H1 (cell line): ENCODE data around the gene ZBP1. TPM values are rescaled to one million over a fixed set of nuclear protein-coding genes. Genes with fewer than 3 reads are reported as not detected.

Source experiments
- CTCF ChIA-PET: fragments of 300-600 bp; sonication (Branson Sonifier 250); formaldehyde crosslinking; loops from one replicate; lab custom pipeline; 2021; ENCODE audit not compliant: partially characterized antibody; lab: Charles Lee
- POLR2A ChIA-PET: fragments of 300-600 bp; sonication (Branson Sonifier 250); formaldehyde crosslinking; loops from one replicate; lab custom pipeline; 2021; ENCODE audit warnings: inconsistent platforms; ENCODE audit not compliant: partially characterized antibody; lab: Charles Lee
- DNase-seq, 2 experiments: peaks; one replicate each; pipeline versions ENCODE4 v3.0.0 to v3.0.0-alpha.2; 2010 to 2022; ENCODE audit warnings: low spot score in 2 of 2, low read depth in 1 of 2, mixed read lengths in 1 of 2
- FAIRE-seq: peaks from 2 replicates; lab custom pipeline; 2011; peaks lifted over from hg19 to GRCh38; lab: Jason Lieb, UNC
- H2AFZ ChIP-seq: 2 replicates; pipeline ENCODE4 v1.8.1; 2012; ENCODE audit warnings: low read length, inconsistent platforms
- H2AK5ac ChIP-seq: 2 replicates; pipeline ENCODE4 v1.6.1; 2013; ENCODE audit warnings: low read depth, low read length
- H2BK120ac ChIP-seq: replicated peaks from 2 replicates; pipeline ENCODE3; 2013; ENCODE audit warnings: low read depth, low read length, inconsistent platforms
- H2BK12ac ChIP-seq: 2 replicates; pipeline ENCODE4 v1.6.1; 2013; ENCODE audit warnings: low read depth, low read length
- H2BK15ac ChIP-seq: 2 replicates; pipeline ENCODE4 v1.6.1; 2013; ENCODE audit warnings: low read length
- H2BK20ac ChIP-seq: 2 replicates; pipeline ENCODE4 v1.6.1; 2013; ENCODE audit warnings: low read length
- H2BK5ac ChIP-seq: 2 replicates; pipeline ENCODE4 v1.6.1; 2013; ENCODE audit warnings: low read depth, low read length
- H3K14ac ChIP-seq: 2 replicates; pipeline ENCODE4 v1.6.1; 2013; ENCODE audit warnings: inconsistent platforms; ENCODE audit not compliant: insufficient read length
- H3K18ac ChIP-seq: 2 replicates; pipeline ENCODE4 v1.6.1; 2013; ENCODE audit warnings: low read length; ENCODE audit errors: extremely low read depth
- H3K23ac ChIP-seq: 2 replicates; pipeline ENCODE4 v1.6.1; 2013; ENCODE audit warnings: inconsistent platforms; ENCODE audit not compliant: insufficient read length
- H3K23me2 ChIP-seq: 2 replicates; pipeline ENCODE4 v1.6.1; 2013; ENCODE audit warnings: low read depth, low read length
- H3K27ac ChIP-seq: 2 replicates; pipeline ENCODE4 v1.6.1; 2011; ENCODE audit warnings: low read depth, low read length, inconsistent platforms
- H3K27me3 ChIP-seq, 4 experiments: replicated peaks in 1 of 4; 1 replicate in 1 of 4; 2 replicates in 3 of 4; pipeline versions ENCODE4 v1.6.1 to v1.8.1; 2011 to 2013; ENCODE audit warnings: low read length in 3 of 4, mild to moderate bottlenecking in 3 of 4, inconsistent platforms in 2 of 4, mixed read lengths in 2 of 4, moderate library complexity in 1 of 4; ENCODE audit not compliant: control insufficient read depth in 3 of 4, insufficient read depth in 3 of 4; ENCODE audit errors: extremely low read depth in 1 of 4
- H3K36me3 ChIP-seq, 4 experiments: 2 replicates each; pipeline versions ENCODE4 v1.6.1 to v1.8.1; 2011 to 2013; ENCODE audit warnings: mild to moderate bottlenecking in 4 of 4, low read length in 3 of 4, moderate library complexity in 2 of 4, control low read depth in 1 of 4, inconsistent platforms in 1 of 4; ENCODE audit not compliant: insufficient read depth in 4 of 4, control insufficient read depth in 2 of 4
- H3K4ac ChIP-seq: replicated peaks from 2 replicates; pipeline ENCODE3; 2013; ENCODE audit warnings: low read length, low read depth, mixed read lengths, inconsistent platforms; ENCODE audit not compliant: insufficient read length
- H3K4me1 ChIP-seq, 4 experiments: replicated peaks in 1 of 4; 1 replicate in 1 of 4; 2 replicates in 3 of 4; pipeline versions ENCODE4 v1.6.1 to v1.8.1; 2011 to 2013; ENCODE audit warnings: low read length in 3 of 4, inconsistent platforms in 2 of 4, mixed read lengths in 1 of 4; ENCODE audit not compliant: insufficient read depth in 4 of 4, control insufficient read depth in 3 of 4
- H3K4me2 ChIP-seq, 2 experiments: 2 replicates each; pipeline versions ENCODE4 v1.6.1 to v1.8.1; 2011 to 2013; ENCODE audit warnings: low read depth in 2 of 2, low read length in 2 of 2, control low read depth in 1 of 2, inconsistent platforms in 1 of 2, mild to moderate bottlenecking in 1 of 2; ENCODE audit not compliant: insufficient read depth in 1 of 2
- H3K4me3 ChIP-seq, 4 experiments: fragments of 200-600, 300-600 bp in 1 of 4; sonication (generic), shearing (Covaris generic), sonication (Bioruptor Twin) in 1 of 4; 2 replicates each; pipeline versions ENCODE4 v1.5.1 to v1.8.1; 2011 to 2016; ENCODE audit warnings: low read length in 4 of 4, low read depth in 3 of 4, control low read depth in 2 of 4, inconsistent platforms in 2 of 4, mild to moderate bottlenecking in 2 of 4, mixed read lengths in 1 of 4, moderate library complexity in 1 of 4; ENCODE audit not compliant: insufficient read depth in 2 of 4; ENCODE audit errors: extremely low read depth in 1 of 4
- H3K56ac ChIP-seq: replicated peaks from 2 replicates; pipeline ENCODE3; 2013; ENCODE audit warnings: low read depth, mild to moderate bottlenecking, mixed read lengths, low read length, inconsistent platforms; ENCODE audit not compliant: insufficient read length
- H3K79me1 ChIP-seq: 2 replicates; pipeline ENCODE4 v1.6.1; 2013; ENCODE audit warnings: low read depth, low read length, control low read depth
- H3K79me2 ChIP-seq, 2 experiments: 2 replicates each; pipeline versions ENCODE4 v1.6.1 to v1.8.1; 2012 to 2013; ENCODE audit warnings: low read length in 2 of 2, mild to moderate bottlenecking in 2 of 2, inconsistent platforms in 1 of 2; ENCODE audit not compliant: insufficient read depth in 2 of 2, control insufficient read depth in 1 of 2
- H3K9ac ChIP-seq, 4 experiments: replicated peaks in 1 of 4; 1 replicate in 1 of 4; 2 replicates in 3 of 4; pipeline versions ENCODE4 v1.6.1 to v1.8.1; 2011 to 2013; ENCODE audit warnings: low read depth in 3 of 4, low read length in 3 of 4, control low read depth in 2 of 4, mild to moderate bottlenecking in 2 of 4, moderate library complexity in 2 of 4, inconsistent platforms in 1 of 4; ENCODE audit errors: extremely low read depth in 1 of 4
- H3K9me3 ChIP-seq, 2 experiments: 2 replicates each; pipeline versions ENCODE4 v1.6.1 to v1.8.1; 2012 to 2013; ENCODE audit warnings: mild to moderate bottlenecking in 2 of 2, moderate library complexity in 2 of 2, control low read depth in 1 of 2, inconsistent platforms in 1 of 2, low read depth in 1 of 2, low read length in 1 of 2, mixed read lengths in 1 of 2; ENCODE audit not compliant: insufficient read depth in 2 of 2
- H4K20me1 ChIP-seq, 2 experiments: replicated peaks in 1 of 2; 2 replicates each; pipeline versions ENCODE3 to v1.8.1; 2011 to 2013; ENCODE audit warnings: inconsistent platforms in 2 of 2, low read length in 2 of 2, mild to moderate bottlenecking in 1 of 2; ENCODE audit not compliant: insufficient read depth in 2 of 2, control insufficient read depth in 1 of 2
- H4K5ac ChIP-seq: 2 replicates; pipeline ENCODE4 v1.6.1; 2013; ENCODE audit warnings: low read length, low read depth, mixed read lengths, inconsistent platforms; ENCODE audit not compliant: insufficient read length
- H4K8ac ChIP-seq: 2 replicates; pipeline ENCODE4 v1.8.0; 2013; ENCODE audit warnings: mild to moderate bottlenecking, moderate library complexity, low read length, inconsistent platforms; ENCODE audit not compliant: insufficient read depth; ENCODE audit errors: extremely low read depth
- H4K91ac ChIP-seq: replicated peaks from 2 replicates; pipeline ENCODE3; 2013; ENCODE audit warnings: low read length, mixed read lengths, inconsistent platforms; ENCODE audit not compliant: insufficient read length
- CBX5 ChIP-seq: fragments of 300-800, 300-1000 bp; sonication (generic); IDR thresholded peaks from 2 replicates; pipeline ENCODE4 v1.7.1; 2016; ENCODE audit warnings: antibody characterized with exemption, low read length, low read depth
- CBX8 ChIP-seq: fragments of 300-800, 300-1000 bp; sonication (generic); IDR thresholded peaks from 2 replicates; pipeline ENCODE4 v1.7.1; 2016; ENCODE audit warnings: low read depth, low read length, borderline replicate concordance
- EP300 ChIP-seq, 2 experiments: IDR thresholded peaks; 1 replicate in 1 of 2; 2 replicates in 1 of 2; pipeline ENCODE4 v1.6.1; 2011 to 2012; ENCODE audit warnings: low read depth in 2 of 2, low read length in 2 of 2, mild to moderate bottlenecking in 2 of 2, borderline replicate concordance in 1 of 2, inconsistent platforms in 1 of 2, moderate library complexity in 1 of 2
- FOSL1 ChIP-seq: IDR thresholded peaks from 2 replicates; pipeline ENCODE4 v1.6.1; 2011; ENCODE audit warnings: mild to moderate bottlenecking, low read depth, low read length, moderate library complexity; ENCODE audit not compliant: insufficient read depth
- HDAC6 ChIP-seq: IDR thresholded peaks from one replicate; pipeline ENCODE4 v1.7.1; 2012; ENCODE audit warnings: low read depth, mild to moderate bottlenecking, inconsistent platforms, low read length, moderate library complexity
- JUN ChIP-seq: IDR thresholded peaks from 2 replicates; pipeline ENCODE4 v1.6.1; 2011; ENCODE audit warnings: low read depth, mild to moderate bottlenecking, improper control_type of control experiment, low read length
- MAFK ChIP-seq: IDR thresholded peaks from 2 replicates; pipeline ENCODE4 v1.6.1; 2012; ENCODE audit warnings: low read depth, mild to moderate bottlenecking, improper control_type of control experiment, low read length
- RFX5 ChIP-seq: IDR thresholded peaks from 2 replicates; pipeline ENCODE4 v1.6.1; 2011; ENCODE audit warnings: low read depth, low read length, improper control_type of control experiment, borderline replicate concordance
- TAF7 ChIP-seq: optimal IDR thresholded peaks from 2 replicates; pipeline ENCODE3; 2011; ENCODE audit warnings: low read depth, mild to moderate bottlenecking, inconsistent platforms, low read length, moderate library complexity, borderline replicate concordance
- TBP ChIP-seq: IDR thresholded peaks from 2 replicates; pipeline ENCODE4 v1.6.1; 2011; ENCODE audit warnings: low read depth, low read length, improper control_type of control experiment
- TCF12 ChIP-seq: IDR thresholded peaks from 2 replicates; pipeline ENCODE4 v1.6.1; 2011; ENCODE audit warnings: low read depth, mild to moderate bottlenecking, low read length
- WGBS, 2 experiments: shearing (Covaris generic) in 1 of 2; methylation state at CpG; one replicate each; pipeline versions ENCODE4 v1.1.6 to v1.1.7; 2013 to 2015; ENCODE audit warnings: low lambda C conversion rate in 2 of 2, mixed read lengths in 2 of 2, inconsistent platforms in 1 of 2, low coverage in 1 of 2, missing lambda C conversion rate in 1 of 2; ENCODE audit not compliant: insufficient replicate concordance in 2 of 2, insufficient coverage in 1 of 2, insufficient read length in 1 of 2; ENCODE audit errors: extremely low coverage in 1 of 2, missing lambda C conversion rate in 1 of 2; 5-methylcytosine and 5-hydroxymethylcytosine counted together
- polyA plus RNA-seq, 7 experiments: library from polyadenylated mRNA; depleted of rRNA in 3 of 7; stranded (reverse) in 5 of 7; unstranded in 2 of 7; fragments of >200 nt in 5 of 7; fragments of 200-250 nt in 2 of 7; gene quantifications; 1 replicate in 5 of 7; 2 replicates in 1 of 7; 4 replicates in 1 of 7; pipeline versions ENCODE4 v1.2.1 to v1.2.3, GENCODE V29; 2011 to 2013; ENCODE audit warnings: missing spikeins in 2 of 7, mixed read lengths in 2 of 7
- total RNA-seq: library from RNA; stranded (reverse); fragmentation: NEBNext Ultra II Directional; extraction: Animal tissue kit (Norgen Biotek cat#: 25700); gene quantifications from 2 replicates; pipeline ENCODE4 v1.2.1, GENCODE V29; 2021
- TF ChIP-seq, protein P1 (sequence below), 3 experiments: IDR thresholded peaks; 1 replicate in 2 of 3; 2 replicates in 1 of 3; pipeline versions ENCODE4 v1.5.1 to v1.6.1; 2011; ENCODE audit warnings: low read length in 3 of 3, mild to moderate bottlenecking in 3 of 3, inconsistent platforms in 2 of 3, low read depth in 1 of 3, moderate library complexity in 1 of 3; ENCODE audit not compliant: insufficient read depth in 1 of 3; ENCODE audit errors: control extremely low read depth in 1 of 3

Gene ZBP1
- total and polyA plus RNA-seq, 2 of the 8 experiments (the other 6 are each of a cell fraction or from before 2014, with no cell fraction given), result not detected

DNA sequence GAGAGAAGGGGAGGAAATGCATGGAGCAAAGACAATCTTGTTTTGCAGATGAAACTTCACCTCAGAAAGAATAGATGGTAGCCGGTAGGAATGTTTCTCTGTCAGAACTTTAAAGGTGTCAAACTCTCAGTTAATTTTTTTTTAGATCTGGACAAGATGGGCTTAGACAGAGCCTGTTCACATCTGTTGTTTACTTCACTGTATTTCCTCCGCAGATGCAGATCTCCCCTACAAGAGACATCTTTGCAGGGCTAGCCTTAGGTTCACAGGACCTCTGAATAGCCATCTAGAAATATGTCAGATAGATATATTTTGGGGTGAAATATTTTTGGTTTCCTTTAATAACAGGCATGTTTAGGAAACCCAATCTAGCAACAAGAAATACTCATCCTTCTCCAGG, 12.1 kb upstream of the ZBP1 start:
- no peak overlapping the region for H2AFZ ChIP-seq
- FAIRE-seq, result no peak
- WGBS, 2 experiments, result 94% methylated on average over 2 of the region's 2 CpGs; no CpG with 5 or more reads in 1 of the 2 experiments
- H3K23me2 ChIP-seq, result no peaks in the 10 kb centered on the region
- H3K56ac ChIP-seq, result no peak overlapping the region
- H4K91ac ChIP-seq, result no peak overlapping the region
- no peaks in the 10 kb centered on the region; a peak in 1 of 4 replicates for H3K9me3 ChIP-seq
- no peak for DNase-seq
- no peak overlapping the region for H3K4me2 ChIP-seq
- no peak overlapping the region for H2BK20ac ChIP-seq
- no peak overlapping the region for H3K27ac ChIP-seq
- no peak overlapping the region for H3K14ac ChIP-seq
- no peak overlapping the region for H2BK5ac ChIP-seq
- no peak overlapping the region for H2BK120ac ChIP-seq
- POLR2A ChIA-PET, result no interaction called here
- H3K23ac ChIP-seq, result no peak overlapping the region
- CTCF ChIA-PET, result interaction anchor here (2.5 kb wide), 1 partner anchor 10 kb away, joined by 16 read pairs; no protein-coding TSS in a partner anchor
- H3K4me1 ChIP-seq, result no peaks in the 10 kb centered on the region
- H3K79me2 ChIP-seq, result no peaks in the 10 kb centered on the region
- H2AK5ac ChIP-seq, result no peak overlapping the region
- no peak overlapping the region for H3K18ac ChIP-seq
- H3K4ac ChIP-seq, result no peak overlapping the region
- no peaks in the 10 kb centered on the region for H4K20me1 ChIP-seq
- no peak overlapping the region for H2BK12ac ChIP-seq
- no peaks in the 10 kb centered on the region for H3K27me3 ChIP-seq
- H3K79me1 ChIP-seq, result no peaks in the 10 kb centered on the region
- no peak overlapping the region for H3K4me3 ChIP-seq
- H4K5ac ChIP-seq, result no peak overlapping the region
- H3K9ac ChIP-seq, result no peak overlapping the region
- no peak overlapping the region for H2BK15ac ChIP-seq
- no peaks in the 10 kb centered on the region for H3K36me3 ChIP-seq
- no peak overlapping the region for H4K8ac ChIP-seq
- TF ChIP-seq FOSL1, result no peak
- no peak for TF ChIP-seq TAF7
- TF ChIP-seq, protein P1, sequence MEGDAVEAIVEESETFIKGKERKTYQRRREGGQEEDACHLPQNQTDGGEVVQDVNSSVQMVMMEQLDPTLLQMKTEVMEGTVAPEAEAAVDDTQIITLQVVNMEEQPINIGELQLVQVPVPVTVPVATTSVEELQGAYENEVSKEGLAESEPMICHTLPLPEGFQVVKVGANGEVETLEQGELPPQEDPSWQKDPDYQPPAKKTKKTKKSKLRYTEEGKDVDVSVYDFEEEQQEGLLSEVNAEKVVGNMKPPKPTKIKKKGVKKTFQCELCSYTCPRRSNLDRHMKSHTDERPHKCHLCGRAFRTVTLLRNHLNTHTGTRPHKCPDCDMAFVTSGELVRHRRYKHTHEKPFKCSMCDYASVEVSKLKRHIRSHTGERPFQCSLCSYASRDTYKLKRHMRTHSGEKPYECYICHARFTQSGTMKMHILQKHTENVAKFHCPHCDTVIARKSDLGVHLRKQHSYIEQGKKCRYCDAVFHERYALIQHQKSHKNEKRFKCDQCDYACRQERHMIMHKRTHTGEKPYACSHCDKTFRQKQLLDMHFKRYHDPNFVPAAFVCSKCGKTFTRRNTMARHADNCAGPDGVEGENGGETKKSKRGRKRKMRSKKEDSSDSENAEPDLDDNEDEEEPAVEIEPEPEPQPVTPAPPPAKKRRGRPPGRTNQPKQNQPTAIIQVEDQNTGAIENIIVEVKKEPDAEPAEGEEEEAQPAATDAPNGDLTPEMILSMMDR (IDR thresholded peaks at IDR 0.05; ENCODE audit: control extremely low read depth in 1 of 3, insufficient read depth in 1 of 3, low read depth in 1 of 3, low read length in 3 of 3), result no peak
- no peak for TF ChIP-seq TBP
- TF ChIP-seq CBX8, result no peak
- TF ChIP-seq RFX5, result no peak
- no peak for TF ChIP-seq MAFK
- no peak for TF ChIP-seq JUN
- no peak for TF ChIP-seq CBX5
- TF ChIP-seq TCF12, result no peak
- no peak for TF ChIP-seq HDAC6
- TF ChIP-seq EP300 (IDR thresholded peaks at IDR 0.05; ENCODE audit: borderline replicate concordance in 1 of 2, low read depth in 2 of 2, low read length in 2 of 2), result no peak
